K562 (cell line): ENCODE data around the gene IGSF8. TPM values are rescaled to one million over a fixed set of nuclear protein-coding genes. Genes with fewer than 3 reads are reported as not detected.

ENCODE experiments used
- CHD2 ChIP-seq: IDR thresholded peaks from 2 replicates; pipeline ENCODE4 v1.6.1; 2011; ENCODE audit warnings: low read depth, low read length
- polyA plus RNA-seq, 8 experiments: library from polyadenylated mRNA; depleted of rRNA in 4 of 8; stranded (reverse) in 5 of 8; unstranded in 3 of 8; fragments of >200 nt; fragmentation: Nextera tagmentation in 2 of 8; fragmentation: Illumina TruSeq in 1 of 8; extraction: Ambion mirVana in 2 of 8; extraction: Trizol in 1 of 8; gene quantifications; 2 replicates each; pipeline versions ENCODE4 v1.2.1 to v1.2.3, GENCODE V29; 2011 to 2014; ENCODE audit warnings: inconsistent platforms in 1 of 8, missing spikeins in 1 of 8
- total RNA-seq, 7 experiments: library from RNA; depleted of rRNA in 6 of 7; stranded (reverse); fragments of >200 nt in 6 of 7; fragmentation: Illumina TruSeq in 2 of 7; extraction: Trizol in 2 of 7; gene quantifications; 2 replicates each; pipeline versions ENCODE4 v1.2.1 to v1.2.3, GENCODE V29; 2011 to 2021; ENCODE audit warnings: low replicate concordance in 1 of 7
- TF ChIP-seq, protein P1 (sequence below): fragments of 450-650 bp; IDR thresholded peaks from 2 replicates; pipeline ENCODE4 v1.6.1; 2016; ENCODE audit warnings: mild to moderate bottlenecking, moderate library complexity

IGSF8 gene
- total and polyA plus RNA-seq, 9 of the 15 experiments (the other 6 are each of a cell fraction or from before 2014, with no cell fraction given) = 0.32 to 11.7 (median 3.2) TPM

DNA sequence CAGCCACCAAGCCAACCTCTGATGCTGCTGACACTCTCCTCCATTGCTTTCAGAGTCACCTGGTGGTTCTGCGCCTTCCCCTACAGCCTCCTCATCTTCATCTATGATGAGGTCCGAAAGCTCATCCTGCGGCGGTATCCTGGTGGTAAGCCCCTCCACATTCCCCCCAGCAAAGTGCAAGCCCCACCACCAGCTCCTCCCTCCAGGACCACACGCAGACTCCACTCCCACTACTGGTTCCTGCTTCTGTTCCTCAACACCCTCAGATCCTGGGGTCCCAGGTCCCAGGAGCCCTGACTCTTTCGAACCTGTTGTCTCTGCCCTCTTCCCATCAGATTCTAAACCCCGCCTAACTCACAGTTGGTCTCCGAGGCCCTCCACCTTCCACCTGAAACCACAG lies 41.4 kb upstream of the IGSF8 start (continued):
- TF ChIP-seq, protein P1, sequence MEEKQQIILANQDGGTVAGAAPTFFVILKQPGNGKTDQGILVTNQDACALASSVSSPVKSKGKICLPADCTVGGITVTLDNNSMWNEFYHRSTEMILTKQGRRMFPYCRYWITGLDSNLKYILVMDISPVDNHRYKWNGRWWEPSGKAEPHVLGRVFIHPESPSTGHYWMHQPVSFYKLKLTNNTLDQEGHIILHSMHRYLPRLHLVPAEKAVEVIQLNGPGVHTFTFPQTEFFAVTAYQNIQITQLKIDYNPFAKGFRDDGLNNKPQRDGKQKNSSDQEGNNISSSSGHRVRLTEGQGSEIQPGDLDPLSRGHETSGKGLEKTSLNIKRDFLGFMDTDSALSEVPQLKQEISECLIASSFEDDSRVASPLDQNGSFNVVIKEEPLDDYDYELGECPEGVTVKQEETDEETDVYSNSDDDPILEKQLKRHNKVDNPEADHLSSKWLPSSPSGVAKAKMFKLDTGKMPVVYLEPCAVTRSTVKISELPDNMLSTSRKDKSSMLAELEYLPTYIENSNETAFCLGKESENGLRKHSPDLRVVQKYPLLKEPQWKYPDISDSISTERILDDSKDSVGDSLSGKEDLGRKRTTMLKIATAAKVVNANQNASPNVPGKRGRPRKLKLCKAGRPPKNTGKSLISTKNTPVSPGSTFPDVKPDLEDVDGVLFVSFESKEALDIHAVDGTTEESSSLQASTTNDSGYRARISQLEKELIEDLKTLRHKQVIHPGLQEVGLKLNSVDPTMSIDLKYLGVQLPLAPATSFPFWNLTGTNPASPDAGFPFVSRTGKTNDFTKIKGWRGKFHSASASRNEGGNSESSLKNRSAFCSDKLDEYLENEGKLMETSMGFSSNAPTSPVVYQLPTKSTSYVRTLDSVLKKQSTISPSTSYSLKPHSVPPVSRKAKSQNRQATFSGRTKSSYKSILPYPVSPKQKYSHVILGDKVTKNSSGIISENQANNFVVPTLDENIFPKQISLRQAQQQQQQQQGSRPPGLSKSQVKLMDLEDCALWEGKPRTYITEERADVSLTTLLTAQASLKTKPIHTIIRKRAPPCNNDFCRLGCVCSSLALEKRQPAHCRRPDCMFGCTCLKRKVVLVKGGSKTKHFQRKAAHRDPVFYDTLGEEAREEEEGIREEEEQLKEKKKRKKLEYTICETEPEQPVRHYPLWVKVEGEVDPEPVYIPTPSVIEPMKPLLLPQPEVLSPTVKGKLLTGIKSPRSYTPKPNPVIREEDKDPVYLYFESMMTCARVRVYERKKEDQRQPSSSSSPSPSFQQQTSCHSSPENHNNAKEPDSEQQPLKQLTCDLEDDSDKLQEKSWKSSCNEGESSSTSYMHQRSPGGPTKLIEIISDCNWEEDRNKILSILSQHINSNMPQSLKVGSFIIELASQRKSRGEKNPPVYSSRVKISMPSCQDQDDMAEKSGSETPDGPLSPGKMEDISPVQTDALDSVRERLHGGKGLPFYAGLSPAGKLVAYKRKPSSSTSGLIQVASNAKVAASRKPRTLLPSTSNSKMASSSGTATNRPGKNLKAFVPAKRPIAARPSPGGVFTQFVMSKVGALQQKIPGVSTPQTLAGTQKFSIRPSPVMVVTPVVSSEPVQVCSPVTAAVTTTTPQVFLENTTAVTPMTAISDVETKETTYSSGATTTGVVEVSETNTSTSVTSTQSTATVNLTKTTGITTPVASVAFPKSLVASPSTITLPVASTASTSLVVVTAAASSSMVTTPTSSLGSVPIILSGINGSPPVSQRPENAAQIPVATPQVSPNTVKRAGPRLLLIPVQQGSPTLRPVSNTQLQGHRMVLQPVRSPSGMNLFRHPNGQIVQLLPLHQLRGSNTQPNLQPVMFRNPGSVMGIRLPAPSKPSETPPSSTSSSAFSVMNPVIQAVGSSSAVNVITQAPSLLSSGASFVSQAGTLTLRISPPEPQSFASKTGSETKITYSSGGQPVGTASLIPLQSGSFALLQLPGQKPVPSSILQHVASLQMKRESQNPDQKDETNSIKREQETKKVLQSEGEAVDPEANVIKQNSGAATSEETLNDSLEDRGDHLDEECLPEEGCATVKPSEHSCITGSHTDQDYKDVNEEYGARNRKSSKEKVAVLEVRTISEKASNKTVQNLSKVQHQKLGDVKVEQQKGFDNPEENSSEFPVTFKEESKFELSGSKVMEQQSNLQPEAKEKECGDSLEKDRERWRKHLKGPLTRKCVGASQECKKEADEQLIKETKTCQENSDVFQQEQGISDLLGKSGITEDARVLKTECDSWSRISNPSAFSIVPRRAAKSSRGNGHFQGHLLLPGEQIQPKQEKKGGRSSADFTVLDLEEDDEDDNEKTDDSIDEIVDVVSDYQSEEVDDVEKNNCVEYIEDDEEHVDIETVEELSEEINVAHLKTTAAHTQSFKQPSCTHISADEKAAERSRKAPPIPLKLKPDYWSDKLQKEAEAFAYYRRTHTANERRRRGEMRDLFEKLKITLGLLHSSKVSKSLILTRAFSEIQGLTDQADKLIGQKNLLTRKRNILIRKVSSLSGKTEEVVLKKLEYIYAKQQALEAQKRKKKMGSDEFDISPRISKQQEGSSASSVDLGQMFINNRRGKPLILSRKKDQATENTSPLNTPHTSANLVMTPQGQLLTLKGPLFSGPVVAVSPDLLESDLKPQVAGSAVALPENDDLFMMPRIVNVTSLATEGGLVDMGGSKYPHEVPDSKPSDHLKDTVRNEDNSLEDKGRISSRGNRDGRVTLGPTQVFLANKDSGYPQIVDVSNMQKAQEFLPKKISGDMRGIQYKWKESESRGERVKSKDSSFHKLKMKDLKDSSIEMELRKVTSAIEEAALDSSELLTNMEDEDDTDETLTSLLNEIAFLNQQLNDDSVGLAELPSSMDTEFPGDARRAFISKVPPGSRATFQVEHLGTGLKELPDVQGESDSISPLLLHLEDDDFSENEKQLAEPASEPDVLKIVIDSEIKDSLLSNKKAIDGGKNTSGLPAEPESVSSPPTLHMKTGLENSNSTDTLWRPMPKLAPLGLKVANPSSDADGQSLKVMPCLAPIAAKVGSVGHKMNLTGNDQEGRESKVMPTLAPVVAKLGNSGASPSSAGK = no peak
- no peak for TF ChIP-seq CHD2
- TF ChIP-seq, all 486 proteins: peak for 0
